ENCODE data around the gene CCDC87.
"Not testable (repeated sequence)": the region's sequence is repeated elsewhere in the genome, so short reads cannot be mapped to it uniquely, and the experiment has no call there.

CCDC87 gene

DNA sequence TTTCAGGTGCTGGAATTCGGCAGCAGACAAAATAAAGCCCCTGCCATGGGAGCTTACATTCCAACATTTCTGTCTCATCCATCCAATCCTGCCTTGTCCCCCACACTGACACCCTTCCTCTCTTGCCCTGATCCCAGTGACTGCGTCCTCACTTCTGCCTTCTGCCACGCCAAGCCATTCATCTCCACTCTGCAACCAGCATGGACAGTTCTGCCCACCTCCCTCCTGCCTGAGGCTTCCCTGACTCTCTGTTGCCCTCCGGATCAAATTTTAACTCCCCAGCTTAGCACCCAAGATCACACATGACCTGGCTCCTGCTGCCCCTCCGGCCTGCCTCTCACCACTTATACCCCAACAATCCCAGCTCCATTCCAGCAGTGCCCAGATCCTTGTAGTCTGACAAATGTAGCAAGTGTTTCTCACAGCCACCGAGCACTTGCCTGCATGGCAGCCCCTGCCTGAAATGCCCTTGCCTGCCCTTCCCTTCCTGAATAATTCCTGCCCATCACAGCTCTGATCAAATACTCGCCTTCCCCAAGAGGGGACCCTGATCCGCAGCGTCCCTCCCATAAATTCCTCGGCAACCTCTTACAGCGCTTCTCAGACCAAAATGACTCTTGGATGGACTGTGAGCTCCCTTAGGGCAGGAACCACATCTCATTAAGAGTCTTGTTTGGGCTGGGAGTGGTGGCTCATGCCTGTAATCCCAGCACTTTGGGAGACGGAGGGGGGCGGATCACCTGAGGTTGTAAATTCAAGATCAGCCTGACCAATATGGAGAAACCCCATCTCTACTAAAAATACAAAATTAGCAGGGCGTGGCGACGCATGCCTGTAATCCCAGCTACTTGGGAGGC, 43.9 kb downstream of the CCDC87 start:
- no peak for DNase-seq

DNA sequence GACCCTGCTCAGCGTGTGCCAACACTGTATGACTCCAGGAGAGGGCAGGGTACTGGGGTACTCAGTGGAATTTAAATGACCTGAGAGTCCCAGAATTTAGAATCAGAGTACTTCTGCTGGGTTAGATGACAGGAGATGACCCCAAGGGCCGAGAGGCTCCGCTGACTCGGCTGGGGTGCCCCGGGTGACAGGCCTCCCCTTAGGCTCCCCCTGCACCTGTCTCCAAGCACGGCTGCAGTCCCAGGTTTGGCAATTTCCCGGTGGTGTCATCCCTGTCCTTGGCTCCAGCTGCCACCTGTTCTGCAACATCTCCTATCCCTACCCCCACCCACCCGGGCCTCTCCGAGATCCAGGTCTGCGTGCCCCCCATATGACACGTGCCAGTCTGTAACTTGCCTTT, 44.8 kb downstream of the CCDC87 start:
- DNase-seq: no peak

DNA sequence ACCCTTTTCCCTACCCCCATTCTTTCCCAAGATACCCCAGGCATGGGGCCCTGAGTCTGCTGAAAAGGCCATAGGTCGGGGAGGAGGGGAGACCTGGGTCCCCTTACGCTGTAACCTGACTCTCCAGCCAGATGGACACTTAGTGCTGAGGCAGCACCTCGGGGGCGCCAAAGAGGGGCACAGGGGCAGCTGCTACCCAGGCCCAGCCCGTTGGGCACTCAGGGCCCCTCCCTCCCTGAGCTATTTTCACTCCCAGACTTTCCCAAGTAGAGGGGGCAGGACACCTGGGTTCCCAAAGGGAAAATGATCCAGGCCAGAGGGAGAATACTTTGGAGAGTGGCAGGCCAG, 45.2 kb downstream of the CCDC87 start:
- no peak for DNase-seq

DNA sequence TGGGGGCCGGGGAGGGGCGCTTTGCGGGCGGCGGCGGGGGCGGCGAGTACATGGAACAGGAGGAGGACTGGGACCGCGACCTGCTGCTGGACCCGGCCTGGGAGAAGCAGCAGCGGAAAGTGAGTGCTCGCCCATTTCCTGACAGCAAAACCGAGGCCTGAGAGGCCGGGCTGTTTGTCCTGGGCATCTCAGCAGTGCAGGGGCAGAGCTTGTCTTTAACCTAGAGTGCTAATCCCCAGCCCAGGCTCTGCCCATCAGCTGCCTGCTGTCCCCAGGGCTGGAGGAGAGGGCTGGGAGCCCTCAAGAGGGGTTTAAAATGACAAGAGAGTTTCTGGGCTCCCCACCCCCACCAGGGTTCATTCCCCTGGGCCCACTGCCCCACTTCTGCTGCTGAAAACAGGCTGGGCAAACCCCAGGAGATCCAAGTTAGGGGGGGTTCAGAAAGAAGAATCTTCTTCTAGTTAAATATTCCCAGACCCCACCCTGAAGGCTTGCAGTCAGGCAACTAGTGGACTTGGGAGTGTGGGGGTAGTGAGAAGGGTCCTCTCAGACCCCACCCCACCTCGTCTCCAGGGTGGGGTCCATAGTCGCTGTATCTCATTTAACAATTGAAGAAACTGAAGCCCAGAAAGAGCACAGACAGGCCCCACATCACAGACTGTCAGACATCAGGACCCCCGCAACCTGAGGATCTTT, 45.7 kb downstream of the CCDC87 start:
- no peak for DNase-seq

DNA sequence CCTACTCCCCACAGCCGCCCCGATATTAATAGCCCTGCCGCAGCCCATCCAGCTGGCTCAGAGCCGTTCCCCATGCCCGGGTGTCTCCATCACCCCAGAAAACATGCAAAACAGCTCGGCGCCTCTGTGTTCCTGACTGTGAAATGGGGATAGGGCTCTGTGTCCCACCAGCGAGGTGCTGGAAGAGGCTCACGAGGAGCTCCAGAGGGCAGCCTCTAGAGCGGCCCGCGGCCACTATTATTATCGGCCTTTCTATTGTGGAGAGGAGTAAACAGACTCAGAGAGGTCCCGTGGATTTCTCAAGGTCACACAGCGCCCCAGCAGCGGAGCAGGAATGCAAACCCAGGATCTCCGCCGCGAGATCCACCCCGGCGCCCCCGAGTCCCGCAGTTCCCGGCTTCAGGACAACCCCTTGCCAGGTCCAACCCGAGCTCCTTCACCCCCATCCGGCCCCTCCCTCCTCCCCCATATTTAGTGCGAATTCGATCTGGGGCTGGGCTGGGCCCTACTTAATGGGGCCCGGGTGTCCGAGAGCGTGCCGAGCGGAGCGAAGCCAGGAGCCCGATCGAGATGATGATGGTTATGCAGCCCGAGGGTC, 46.4 kb downstream of the CCDC87 start, which contains the start of gene ACTN3:
Gene ACTN3 (plus strand): TSS at position 536 of the 598 bp plus-strand sequence. CDS start 35 bp downstream, at position 571.
- DNase-seq: no peak

DNA sequence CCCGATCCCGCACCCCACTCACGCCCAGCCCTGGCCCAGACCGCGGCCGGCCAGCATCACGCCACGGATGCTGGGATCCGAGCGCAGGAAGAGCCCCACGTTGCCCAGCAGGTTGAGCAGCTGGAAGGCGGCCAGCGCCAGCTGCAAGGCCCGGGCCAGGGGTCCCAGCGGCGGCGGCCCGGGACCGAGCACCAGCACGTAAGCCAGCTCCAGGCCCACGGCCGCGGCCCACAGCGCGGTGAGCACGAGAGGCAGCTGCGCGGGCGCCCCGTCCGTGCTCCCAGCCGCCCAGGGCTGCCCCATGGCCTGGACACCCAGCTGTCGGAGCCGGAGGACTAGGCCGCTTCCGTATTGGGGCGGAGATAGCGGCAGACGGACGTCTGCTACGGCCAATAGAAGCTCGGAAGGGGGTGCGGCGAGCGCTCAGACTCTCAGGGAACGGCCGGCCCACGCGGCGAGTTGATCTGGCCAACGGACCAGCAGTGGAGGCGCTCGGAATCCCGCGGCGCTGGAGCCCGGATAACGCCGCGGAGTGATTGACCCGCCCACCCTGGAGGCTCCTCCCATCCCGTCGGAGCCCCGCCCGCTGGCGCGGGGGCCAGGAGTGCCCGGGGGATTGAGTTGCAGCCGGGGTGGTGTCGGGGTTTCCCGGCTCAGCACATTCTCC, 47.0 kb downstream of the CCDC87 start, which contains the start of gene ZDHHC24:
Gene ZDHHC24 (minus strand): TSS at position 348 of the 667 bp plus-strand sequence. CDS start 45 bp downstream, at position 303.
- DNase-seq: peak; percentile 86

DNA sequence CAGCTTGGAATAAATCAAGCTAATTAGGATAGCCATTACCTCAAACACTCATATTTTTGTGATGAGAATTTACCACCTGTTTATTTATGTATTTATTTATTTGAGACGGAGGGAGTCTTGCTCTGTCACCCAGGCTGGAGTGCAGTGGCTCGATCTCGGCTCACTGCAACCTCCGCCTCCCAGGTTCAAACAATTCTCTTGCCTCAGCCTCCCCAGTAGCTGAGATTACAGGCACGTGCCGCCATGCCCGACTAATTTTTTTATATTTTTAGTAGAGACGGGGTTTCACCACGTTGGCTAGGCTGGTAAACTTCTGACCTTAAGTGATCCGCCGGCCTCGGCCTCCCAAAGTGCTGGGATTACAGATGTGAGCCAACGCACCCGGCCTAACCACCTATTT, 47.9 kb downstream of the CCDC87 start:
- not testable (repeated sequence) for DNase-seq

DNA sequence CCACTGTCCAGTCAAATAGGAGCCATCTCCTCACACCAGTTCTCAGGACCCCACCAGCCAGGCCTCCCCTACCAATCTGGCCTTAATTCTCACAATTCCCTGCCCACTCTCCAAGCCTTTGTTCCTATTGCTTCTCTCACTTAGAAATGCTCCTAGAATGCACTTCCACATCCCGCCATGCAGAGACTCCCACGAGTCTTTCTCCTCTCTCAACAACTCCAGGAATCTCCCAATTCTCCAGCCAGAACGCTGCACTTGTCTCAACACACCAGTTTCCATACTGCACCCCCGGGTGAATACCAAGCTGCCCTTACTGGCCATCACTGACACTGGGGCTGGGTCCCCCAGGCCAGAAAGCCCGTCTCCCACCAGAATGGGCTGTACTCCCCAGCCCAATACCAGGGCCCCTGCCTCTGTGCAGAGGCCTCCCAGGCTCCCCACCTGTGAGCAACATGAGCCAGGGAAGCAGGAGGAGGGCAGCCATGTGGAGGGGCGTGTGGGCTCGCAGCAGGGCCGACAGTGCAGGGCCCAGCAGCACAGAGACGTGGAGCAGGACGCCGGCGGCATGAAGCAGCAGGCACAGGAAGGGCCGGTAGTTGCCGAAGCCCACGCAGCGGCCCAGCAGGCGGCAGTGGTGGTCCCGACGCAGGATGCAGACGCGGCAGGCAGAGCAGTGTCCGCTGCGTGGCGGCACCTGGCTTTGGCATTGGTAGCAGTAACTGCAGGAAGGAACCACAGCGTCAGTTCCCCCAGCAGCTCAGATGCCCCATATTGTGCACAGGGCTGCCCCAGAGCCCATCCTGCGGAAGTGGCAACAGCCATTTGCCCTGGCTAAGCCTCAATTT, 49.4 kb downstream of the CCDC87 start:
- DNase-seq: no peak

DNA sequence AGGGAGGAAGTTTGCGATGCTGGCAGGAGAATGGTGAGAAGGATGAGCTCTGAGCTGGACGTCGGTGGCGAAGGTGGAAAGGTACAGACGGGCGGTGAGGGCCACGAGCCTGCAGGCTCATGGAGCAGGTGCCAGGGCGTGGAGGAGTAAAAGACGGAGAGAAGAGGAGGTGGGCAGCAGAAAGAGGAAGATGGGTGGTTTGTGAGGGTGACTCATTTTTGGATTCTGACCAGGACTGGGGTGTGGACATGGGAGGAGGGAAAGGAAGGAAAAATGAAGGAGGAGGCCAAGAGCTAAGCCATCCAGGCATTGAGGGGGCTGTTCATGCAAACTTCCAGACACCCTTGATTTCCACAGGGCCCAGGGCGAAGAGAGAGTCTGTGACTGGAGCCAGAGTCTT, 50.5 kb downstream of the CCDC87 start:
- DNase-seq: no peak

DNA sequence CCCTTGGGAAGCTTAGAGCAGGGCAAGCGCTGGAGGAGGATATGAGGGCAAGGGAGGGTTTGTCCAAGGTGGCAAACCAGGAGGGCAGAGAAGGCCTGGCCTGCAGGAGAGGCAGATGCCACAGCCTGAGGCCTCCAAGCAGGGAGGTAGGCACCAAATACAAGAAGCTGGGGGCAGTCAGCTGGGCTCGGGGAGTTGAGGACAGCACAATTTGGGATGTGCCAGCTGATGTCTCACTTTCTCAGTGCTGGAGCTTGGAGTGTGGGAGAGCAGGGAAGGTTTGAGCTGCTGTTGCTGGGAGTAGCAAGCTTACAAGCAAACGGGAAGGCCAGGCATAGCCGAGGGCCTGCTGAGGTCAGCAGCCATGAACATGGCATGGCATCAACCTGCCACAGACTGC, 51.0 kb downstream of the CCDC87 start:
- no peak for DNase-seq

DNA sequence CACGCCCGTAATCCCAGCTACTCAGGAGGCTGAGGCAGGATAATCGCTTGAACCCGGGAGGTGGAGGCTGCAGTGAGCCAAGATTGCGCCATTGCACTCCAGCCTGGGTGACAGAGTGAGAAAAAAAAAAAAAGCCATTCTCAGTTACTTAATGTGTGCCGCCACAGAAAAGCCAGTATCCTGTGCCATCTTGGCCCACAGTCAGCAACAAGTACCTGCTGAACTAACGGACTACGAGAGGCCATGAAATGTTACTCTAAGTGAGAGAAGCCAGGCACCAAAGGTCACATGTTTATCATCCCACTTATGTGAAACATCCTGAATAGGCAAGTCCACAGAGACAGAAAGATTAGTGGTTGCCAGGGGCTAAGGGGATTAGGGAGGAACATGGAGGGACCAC, 52.3 kb downstream of the CCDC87 start:
- DNase-seq: not testable (repeated sequence)
